A673 (cell line): Measurements from ENCODE around the gene TUFM.

ENCODE experiments used
- CTCF ChIP-seq: fragments of 300-800, 200-600 bp; sonication (generic); conservative IDR thresholded peaks from 2 replicates; pipeline ENCODE4 v1.5.1; 2017; ENCODE audit warnings: low read depth, mild to moderate bottlenecking, antibody characterized with exemption, low read length, moderate library complexity, mixed read lengths
- EZH2 ChIP-seq: fragments of 200-600 bp; sonication (generic); IDR thresholded peaks from 2 replicates; pipeline ENCODE4 v1.6.1; 2017; ENCODE audit warnings: borderline replicate concordance, low read depth, mild to moderate bottlenecking, mixed read lengths, antibody characterized with exemption, low read length; ENCODE audit not compliant: poor library complexity, severe bottlenecking

GRCh38 chr16:28858421-28858820 lies 12.3 kb upstream of the TUFM start:
- TF ChIP-seq CTCF, result no peak
- no peak for TF ChIP-seq EZH2
